Caco-2 (cell line): Measurements from ENCODE around the gene XPNPEP2. TPM values are rescaled to one million over a fixed set of nuclear protein-coding genes. Genes with fewer than 3 reads are reported as not detected.

Experiments
- BruUV-seq: library from RNA; stranded (reverse); fragments of 400-500 nt; replicated peaks from 2 replicates; lab custom pipeline; 2021; lab: Mats Ljungman, UMichigan
- CTCF ChIA-PET: fragments of 300-600 bp; sonication (Branson Sonifier 250); formaldehyde crosslinking; loops from one replicate; lab custom pipeline; 2022; ENCODE audit warnings: antibody characterized with exemption; lab: Charles Lee
- POLR2A ChIA-PET: fragments of 300-600 bp; sonication (Branson Sonifier 250); formaldehyde crosslinking; loops from one replicate; lab custom pipeline; 2022; ENCODE audit warnings: antibody characterized with exemption; lab: Charles Lee
- DNase-seq, 2 experiments: peaks; one replicate each; pipeline versions ENCODE4 v3.0.0 to v3.0.0-alpha.2; 2020 to 2022
- H3K27me3 ChIP-seq: replicated peaks from 2 replicates; pipeline ENCODE4 v1.6.0; 2011; ENCODE audit warnings: low read length; ENCODE audit not compliant: control insufficient read depth, insufficient read depth
- H3K36me3 ChIP-seq: 2 replicates; pipeline ENCODE4 v1.5.1; 2011; ENCODE audit warnings: low read length; ENCODE audit not compliant: control insufficient read depth, insufficient read depth
- H3K4me1 ChIP-seq: fragments of 250-450 bp; sonication (Bioruptor Pico); 2 replicates; pipeline ENCODE4 v1.5.1; 2020; ENCODE audit warnings: mild to moderate bottlenecking
- H3K4me3 ChIP-seq: 2 replicates; pipeline ENCODE4 v1.5.1; 2011; ENCODE audit warnings: low read depth, mild to moderate bottlenecking, control low read depth, low read length
- H3K9me3 ChIP-seq: fragments of 250-450 bp; sonication (Bioruptor Pico); 2 replicates; pipeline ENCODE4 v1.5.1; 2020; ENCODE audit warnings: mild to moderate bottlenecking, moderate library complexity
- H3K27ac Mint-ChIP-seq: one replicate; pipeline ENCODE4 v1.8.0; 2022; ENCODE audit warnings: mixed read lengths; ENCODE audit not compliant: unreplicated experiment
- H3K27me3 Mint-ChIP-seq: one replicate; pipeline ENCODE4 v1.8.0; 2022; ENCODE audit warnings: mixed read lengths; ENCODE audit not compliant: insufficient read depth, unreplicated experiment
- H3K36me3 Mint-ChIP-seq: one replicate; pipeline ENCODE4 v1.8.0; 2022; ENCODE audit warnings: mild to moderate bottlenecking, mixed read lengths; ENCODE audit not compliant: insufficient read depth, unreplicated experiment
- H3K4me1 Mint-ChIP-seq: one replicate; pipeline ENCODE4 v1.8.0; 2022; ENCODE audit warnings: low read depth, mixed read lengths; ENCODE audit not compliant: unreplicated experiment
- H3K4me3 Mint-ChIP-seq: one replicate; pipeline ENCODE4 v1.8.0; 2022; ENCODE audit warnings: mild to moderate bottlenecking, moderate library complexity, mixed read lengths; ENCODE audit not compliant: unreplicated experiment
- H3K9me3 Mint-ChIP-seq: one replicate; pipeline ENCODE4 v1.8.0; 2022; ENCODE audit warnings: mixed read lengths; ENCODE audit not compliant: unreplicated experiment
- intact Hi-C: fragments of 100-400 bp; cut with micrococcal nuclease; formaldehyde crosslinking; loops from one replicate; pipeline ENCODE4 v1.10.0; 2022; ENCODE audit not compliant: unreplicated experiment
- total RNA-seq: library from RNA; stranded (reverse); gene quantifications from 2 replicates; pipeline ENCODE4 v1.2.3, GENCODE V29; 2022
- TF ChIP-seq, protein P1 (sequence below), 2 experiments: fragments of 200-600 bp in 1 of 2; IDR thresholded peaks; 1 replicate in 1 of 2; 2 replicates in 1 of 2; pipeline versions ENCODE4 v1.5.1 to v1.8.0; 2011 to 2022; ENCODE audit warnings: antibody characterized with exemption in 1 of 2, control low read depth in 1 of 2, inconsistent platforms in 1 of 2, low read depth in 1 of 2, low read length in 1 of 2, mild to moderate bottlenecking in 1 of 2, moderate library complexity in 1 of 2; ENCODE audit not compliant: insufficient read depth in 1 of 2, severe bottlenecking in 1 of 2, unreplicated experiment in 1 of 2

The XPNPEP2 gene
- total RNA-seq, 1 experiment from 2014 or later, result 0.32 TPM

DNA sequence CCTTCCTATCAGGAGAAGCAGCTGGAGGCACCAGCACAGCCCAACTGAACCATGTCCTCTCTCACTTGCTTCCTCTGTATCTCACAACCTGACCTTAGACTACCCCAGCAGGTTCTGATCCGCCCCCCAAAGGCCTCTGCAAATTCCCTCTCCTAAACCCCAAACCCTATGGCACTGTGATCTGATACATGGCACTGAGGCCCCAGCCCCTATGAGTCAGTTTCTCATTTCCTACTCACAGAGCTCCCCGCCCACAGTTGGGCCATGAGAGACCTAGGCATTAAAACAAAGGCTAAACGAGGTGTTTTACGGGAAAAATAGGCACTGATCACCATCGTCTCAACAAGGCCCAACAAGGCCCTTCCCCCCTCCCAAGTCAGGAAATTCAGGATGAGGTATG lies 60.1 kb downstream of the XPNPEP2 start:
- CTCF ChIA-PET, result no interaction called here
- TF ChIP-seq, protein P1, sequence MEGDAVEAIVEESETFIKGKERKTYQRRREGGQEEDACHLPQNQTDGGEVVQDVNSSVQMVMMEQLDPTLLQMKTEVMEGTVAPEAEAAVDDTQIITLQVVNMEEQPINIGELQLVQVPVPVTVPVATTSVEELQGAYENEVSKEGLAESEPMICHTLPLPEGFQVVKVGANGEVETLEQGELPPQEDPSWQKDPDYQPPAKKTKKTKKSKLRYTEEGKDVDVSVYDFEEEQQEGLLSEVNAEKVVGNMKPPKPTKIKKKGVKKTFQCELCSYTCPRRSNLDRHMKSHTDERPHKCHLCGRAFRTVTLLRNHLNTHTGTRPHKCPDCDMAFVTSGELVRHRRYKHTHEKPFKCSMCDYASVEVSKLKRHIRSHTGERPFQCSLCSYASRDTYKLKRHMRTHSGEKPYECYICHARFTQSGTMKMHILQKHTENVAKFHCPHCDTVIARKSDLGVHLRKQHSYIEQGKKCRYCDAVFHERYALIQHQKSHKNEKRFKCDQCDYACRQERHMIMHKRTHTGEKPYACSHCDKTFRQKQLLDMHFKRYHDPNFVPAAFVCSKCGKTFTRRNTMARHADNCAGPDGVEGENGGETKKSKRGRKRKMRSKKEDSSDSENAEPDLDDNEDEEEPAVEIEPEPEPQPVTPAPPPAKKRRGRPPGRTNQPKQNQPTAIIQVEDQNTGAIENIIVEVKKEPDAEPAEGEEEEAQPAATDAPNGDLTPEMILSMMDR (IDR thresholded peaks at IDR 0.05; ENCODE audit: insufficient read depth in 1 of 2, low read depth in 1 of 2, low read length in 1 of 2, severe bottlenecking in 1 of 2, unreplicated experiment in 1 of 2), result no peak
- Mint-ChIP-seq H3K4me1 (no peaks in the 10 kb centered on the region), H3K36me3 (peaks cover 5% of the 10 kb centered on the region), H3K27me3 (no peaks in the 10 kb centered on the region), H3K27ac (no peak overlapping the region), H3K4me3 (no peak overlapping the region), H3K9me3 (no peaks in the 10 kb centered on the region)
- H3K4me3 ChIP-seq, result no peak overlapping the region
- POLR2A ChIA-PET, result no interaction called here
- no peaks in the 10 kb centered on the region for H3K4me1 ChIP-seq
- intact Hi-C loops, result no loop called here
- no peaks in the 10 kb centered on the region for H3K9me3 ChIP-seq
- H3K27me3 ChIP-seq, result no peaks in the 10 kb centered on the region
- DNase-seq, result no peak
- no TSS peak for BruUV-seq
- no peaks in the 10 kb centered on the region for H3K36me3 ChIP-seq

DNA sequence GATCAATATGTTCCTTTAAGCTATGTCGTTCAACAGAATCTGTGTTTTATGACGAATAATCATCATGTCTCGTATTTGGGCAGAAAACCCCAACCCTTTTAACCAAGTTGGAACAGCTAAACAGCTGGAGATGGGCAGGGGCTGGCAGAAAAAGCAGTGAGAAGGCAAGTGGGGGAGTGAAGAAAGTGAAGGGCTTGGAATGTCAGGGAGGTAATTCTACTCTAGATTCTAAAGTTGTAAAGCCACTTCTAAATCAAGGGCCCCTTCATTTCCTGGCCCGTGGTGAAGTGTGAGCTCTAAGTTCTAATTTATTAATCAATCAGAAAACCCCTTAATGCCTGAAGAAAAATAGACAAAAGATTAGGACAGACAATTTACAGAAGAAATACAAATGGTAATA lies 61.4 kb downstream of the XPNPEP2 start:
- H3K4me1 ChIP-seq, result no peaks in the 10 kb centered on the region
- H3K4me3 ChIP-seq, result no peak overlapping the region
- TF ChIP-seq, protein P1 (IDR thresholded peaks at IDR 0.05; ENCODE audit: insufficient read depth in 1 of 2, low read depth in 1 of 2, low read length in 1 of 2, severe bottlenecking in 1 of 2, unreplicated experiment in 1 of 2), result no peak
- Mint-ChIP-seq H3K27ac (no peak overlapping the region), H3K27me3 (no peaks in the 10 kb centered on the region), H3K36me3 (peaks cover 13% of the 10 kb centered on the region), H3K4me3 (no peak overlapping the region), H3K9me3 (no peaks in the 10 kb centered on the region), H3K4me1 (no peaks in the 10 kb centered on the region)
- ChIA-PET POLR2A (no interaction called here), CTCF (no interaction called here)
- H3K27me3 ChIP-seq, result no peaks in the 10 kb centered on the region
- BruUV-seq, result no TSS peak
- DNase-seq, result no peak
- no peaks in the 10 kb centered on the region for H3K9me3 ChIP-seq
- no peaks in the 10 kb centered on the region for H3K36me3 ChIP-seq
- intact Hi-C loops, result no loop called here

DNA sequence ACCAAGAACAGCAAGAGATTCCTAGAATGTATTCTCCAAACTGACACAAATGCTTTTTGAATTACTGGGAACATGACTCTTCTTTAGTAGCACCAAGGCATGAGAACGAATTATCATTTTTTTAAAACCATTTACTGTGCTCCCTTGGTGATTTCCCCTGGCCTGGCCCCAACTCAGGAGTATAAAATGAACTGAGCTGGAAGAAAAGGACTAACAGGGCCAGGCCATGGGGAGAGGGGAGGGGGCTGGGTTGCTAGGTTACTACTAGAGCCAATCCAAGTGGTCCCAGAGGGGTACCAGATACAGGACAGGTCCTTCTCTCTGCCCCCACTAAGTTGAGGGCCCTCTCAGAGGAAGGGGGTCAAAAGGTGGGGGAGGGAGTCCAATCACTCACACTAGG lies 64.1 kb downstream of the XPNPEP2 start:
- BruUV-seq, result no TSS peak
- no peaks in the 10 kb centered on the region for H3K4me1 ChIP-seq
- no peaks in the 10 kb centered on the region for H3K9me3 Mint-ChIP-seq
- no peak overlapping the region for H3K4me3 ChIP-seq
- DNase-seq, result no peak
- no peaks in the 10 kb centered on the region for H3K9me3 ChIP-seq
- no peaks in the 10 kb centered on the region for H3K36me3 ChIP-seq
- no peaks in the 10 kb centered on the region for H3K4me1 Mint-ChIP-seq
- CTCF ChIA-PET, result no interaction called here
- intact Hi-C loops, result no loop called here
- H3K4me3 Mint-ChIP-seq, result no peak overlapping the region
- H3K27ac Mint-ChIP-seq, result no peak overlapping the region
- H3K27me3 ChIP-seq, result no peaks in the 10 kb centered on the region
- TF ChIP-seq, protein P1 (IDR thresholded peaks at IDR 0.05; ENCODE audit: insufficient read depth in 1 of 2, low read depth in 1 of 2, low read length in 1 of 2, severe bottlenecking in 1 of 2, unreplicated experiment in 1 of 2), result no peak
- no peaks in the 10 kb centered on the region for H3K27me3 Mint-ChIP-seq
- peaks cover 28% of the 10 kb centered on the region for H3K36me3 Mint-ChIP-seq
- POLR2A ChIA-PET, result no interaction called here
